ENCODE measurements around the gene AGAP4.

DNA sequence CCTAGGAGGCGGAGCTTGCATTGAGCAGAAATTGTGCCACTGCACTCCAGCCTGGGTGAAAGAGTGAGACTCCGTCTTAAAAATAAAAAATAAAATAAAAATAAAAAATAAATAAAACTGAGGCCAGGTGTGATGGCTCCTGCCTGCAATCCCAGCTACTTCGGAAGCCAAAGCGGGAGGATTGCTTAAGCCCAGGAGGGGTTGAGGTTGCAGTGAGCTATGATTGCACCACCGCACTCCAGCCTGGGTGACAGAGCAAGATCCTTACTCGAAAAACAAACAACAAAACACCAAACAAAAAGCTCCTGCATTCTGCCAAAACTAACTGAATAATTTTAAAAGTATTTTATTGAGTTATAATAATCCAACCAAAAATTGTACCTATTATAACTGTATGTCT lies 36.2 kb downstream of the AGAP4 start:
- TF ChIP-seq POLR2A (IDR thresholded peaks at IDR 0.05): no peak
- TF ChIP-seq, protein P1, sequence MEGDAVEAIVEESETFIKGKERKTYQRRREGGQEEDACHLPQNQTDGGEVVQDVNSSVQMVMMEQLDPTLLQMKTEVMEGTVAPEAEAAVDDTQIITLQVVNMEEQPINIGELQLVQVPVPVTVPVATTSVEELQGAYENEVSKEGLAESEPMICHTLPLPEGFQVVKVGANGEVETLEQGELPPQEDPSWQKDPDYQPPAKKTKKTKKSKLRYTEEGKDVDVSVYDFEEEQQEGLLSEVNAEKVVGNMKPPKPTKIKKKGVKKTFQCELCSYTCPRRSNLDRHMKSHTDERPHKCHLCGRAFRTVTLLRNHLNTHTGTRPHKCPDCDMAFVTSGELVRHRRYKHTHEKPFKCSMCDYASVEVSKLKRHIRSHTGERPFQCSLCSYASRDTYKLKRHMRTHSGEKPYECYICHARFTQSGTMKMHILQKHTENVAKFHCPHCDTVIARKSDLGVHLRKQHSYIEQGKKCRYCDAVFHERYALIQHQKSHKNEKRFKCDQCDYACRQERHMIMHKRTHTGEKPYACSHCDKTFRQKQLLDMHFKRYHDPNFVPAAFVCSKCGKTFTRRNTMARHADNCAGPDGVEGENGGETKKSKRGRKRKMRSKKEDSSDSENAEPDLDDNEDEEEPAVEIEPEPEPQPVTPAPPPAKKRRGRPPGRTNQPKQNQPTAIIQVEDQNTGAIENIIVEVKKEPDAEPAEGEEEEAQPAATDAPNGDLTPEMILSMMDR (IDR thresholded peaks at IDR 0.05): no peak
- no peak for TF ChIP-seq POLR2AphosphoS5 (IDR thresholded peaks at IDR 0.05)
